HEK293 (cell line): ENCODE measurements around the gene TTC12.

Source experiments
- CTCF ChIP-seq: fragments of 450-650 bp; formaldehyde crosslinking; IDR thresholded peaks from 2 replicates; pipeline ENCODE4 v1.5.1; 2016; ENCODE audit warnings: missing biosample characterization, missing genetic modification characterization
- ZBTB20 ChIP-seq: fragments of 450-650 bp; formaldehyde crosslinking; IDR thresholded peaks from 2 replicates; pipeline ENCODE4 v1.5.1; 2016; ENCODE audit warnings: missing biosample characterization, missing genetic modification characterization
- ZNF132 ChIP-seq: fragments of 450-650 bp; formaldehyde crosslinking; IDR thresholded peaks from 2 replicates; pipeline ENCODE4 v1.5.1; 2017; ENCODE audit warnings: missing biosample characterization, missing genetic modification characterization, borderline replicate concordance
- ZNF18 ChIP-seq: fragments of 450-650 bp; formaldehyde crosslinking; IDR thresholded peaks from 2 replicates; pipeline ENCODE4 v1.5.1; 2016; ENCODE audit warnings: missing biosample characterization, missing genetic modification characterization
- ZNF423 ChIP-seq: fragments of 450-650 bp; formaldehyde crosslinking; IDR thresholded peaks from 2 replicates; pipeline ENCODE4 v1.5.1; 2016; ENCODE audit warnings: missing biosample characterization, missing genetic modification characterization
- ZNF639 ChIP-seq: fragments of 450-650 bp; formaldehyde crosslinking; IDR thresholded peaks from 2 replicates; pipeline ENCODE4 v1.5.1; 2016; ENCODE audit warnings: missing biosample characterization, missing genetic modification characterization

- TF ChIP-seq ZNF423 (tag by site-specific recombination) (no peak), ZBTB20 (tag by site-specific recombination) (no peak), CTCF (tag by site-specific recombination) (no peak), ZNF18 (tag by site-specific recombination) (no peak), ZNF639 (tag by site-specific recombination) (no peak), ZNF132 (no peak)
Observed at GRCh38 chr11:113396690-113397089, 82.3 kb downstream of the TTC12 start.
